GM18858 (cell line): ENCODE data around the gene PHTF1.
A peak's percentile ranks its signal among the peaks of the same experiment; 100 is the strongest.
"Not testable (repeated sequence)": the region's sequence is repeated elsewhere in the genome, so short reads cannot be mapped to it uniquely, and the experiment has no call there.

Experiments
- ATAC-seq: cut with Tn5 transposase; IDR thresholded peaks from one replicate; pipeline ENCODE4 v1.9.1; 2021; ENCODE audit not compliant: unreplicated experiment

PHTF1 gene

GRCh38 chr1:113779542-113779941, 20.3 kb upstream of the PHTF1 start:
- no peak for ATAC-seq

GRCh38 chr1:113777561-113777960, 18.3 kb upstream of the PHTF1 start:
- no peak for ATAC-seq

GRCh38 chr1:113770031-113770430, 10.7 kb upstream of the PHTF1 start:
- no peak for ATAC-seq

GRCh38 chr1:113769601-113769970, 10.3 kb upstream of the PHTF1 start:
- no peak for ATAC-seq

GRCh38 chr1:113768916-113769600, 9.8 kb upstream of the PHTF1 start:
- ATAC-seq, result no peak

GRCh38 chr1:113765306-113766230, 6.3 kb upstream of the PHTF1 start:
- ATAC-seq, result no peak

- no peak for ATAC-seq
Measured at GRCh38 chr1:113763661-113764060, 4.4 kb upstream of the PHTF1 start.

GRCh38 chr1:113761937-113762336, 2.7 kb upstream of the PHTF1 start:
- ATAC-seq, result no peak

- no peak for ATAC-seq
Measured at GRCh38 chr1:113760102-113761080, 1.1 kb upstream of the PHTF1 start.

- ATAC-seq, result peak; percentile 44
Measured at GRCh38 chr1:113758631-113759332, 504 bp downstream of the PHTF1 start.

GRCh38 chr1:113756461-113756860, 2.8 kb downstream of the PHTF1 start:
- no peak for ATAC-seq

- not testable (repeated sequence) for ATAC-seq
Measured at GRCh38 chr1:113753333-113753732, 6.0 kb downstream of the PHTF1 start.

GRCh38 chr1:113751516-113751915, 7.8 kb downstream of the PHTF1 start:
- no peak for ATAC-seq

- ATAC-seq, result no peak
Measured at GRCh38 chr1:113751114-113751513, 8.2 kb downstream of the PHTF1 start.

GRCh38 chr1:113749402-113749801, 9.9 kb downstream of the PHTF1 start:
- ATAC-seq, result no peak

- no peak for ATAC-seq
Measured at GRCh38 chr1:113747376-113747775, 11.9 kb downstream of the PHTF1 start.

GRCh38 chr1:113745425-113745824, 13.9 kb downstream of the PHTF1 start:
- no peak for ATAC-seq

GRCh38 chr1:113744114-113744513, 15.2 kb downstream of the PHTF1 start:
- ATAC-seq, result no peak

GRCh38 chr1:113742515-113742914, 16.8 kb downstream of the PHTF1 start:
- ATAC-seq, result peak; percentile 57

GRCh38 chr1:113734357-113735055, 24.8 kb downstream of the PHTF1 start:
- ATAC-seq, result no peak
